Nucleus accumbens (tissue), 56 donors: Measurements from ENCODE around the gene TGM2.
"Not testable (repeated sequence)": the region's sequence is repeated elsewhere in the genome, so short reads cannot be mapped to it uniquely, and the experiment has no call there.

Experiments used
- DNase-seq, 56 donors: peaks; one replicate each; lab custom pipeline; 2025; lab: John Stamatoyannopoulos, UW

The TGM2 gene

GRCh38 chr20:38106461-38106860 is 58.6 kb downstream of the TGM2 start:
- DNase-seq = no peak

GRCh38 chr20:38104285-38104684 is 60.8 kb downstream of the TGM2 start:
- no peak for DNase-seq

- not testable (repeated sequence) for DNase-seq
These were observed 62.9 kb downstream of the TGM2 start for GRCh38 chr20:38102206-38102605.

- no peak for DNase-seq
These were observed 66.1 kb downstream of the TGM2 start for GRCh38 chr20:38098952-38099351.

- DNase-seq = no peak
These were observed 69.9 kb downstream of the TGM2 start for GRCh38 chr20:38095017-38095686.

- DNase-seq = no peak
These were observed 70.6 kb downstream of the TGM2 start for GRCh38 chr20:38094373-38094891.

GRCh38 chr20:38093641-38094077 is 71.4 kb downstream of the TGM2 start:
- no peak for DNase-seq

GRCh38 chr20:38092915-38093314 is 72.2 kb downstream of the TGM2 start:
- no peak for DNase-seq

- no peak for DNase-seq
These were observed 72.7 kb downstream of the TGM2 start for GRCh38 chr20:38092260-38092857.

- no peak for DNase-seq
These were observed 73.4 kb downstream of the TGM2 start for GRCh38 chr20:38091441-38092216.

- DNase-seq = no peak
These were observed 75.0 kb downstream of the TGM2 start for GRCh38 chr20:38090061-38090460.

GRCh38 chr20:38089500-38089899 is 75.6 kb downstream of the TGM2 start:
- DNase-seq = no peak

- no peak for DNase-seq
These were observed 80.0 kb downstream of the TGM2 start for GRCh38 chr20:38085026-38085425.

GRCh38 chr20:38084425-38084951 is 80.6 kb downstream of the TGM2 start:
- DNase-seq = no peak

GRCh38 chr20:38083338-38084048 is 81.6 kb downstream of the TGM2 start:
- no peak for DNase-seq

- DNase-seq = no peak
These were observed 82.2 kb downstream of the TGM2 start for GRCh38 chr20:38082894-38083293.

GRCh38 chr20:38081575-38081974 is 83.5 kb downstream of the TGM2 start:
- DNase-seq = no peak

- DNase-seq = no peak
These were observed 85.7 kb downstream of the TGM2 start for GRCh38 chr20:38079353-38079752.

GRCh38 chr20:38078084-38078483 is 87.0 kb downstream of the TGM2 start:
- no peak for DNase-seq
